HepG2 (cell line): ENCODE results near the gene DMKN. TPM values are rescaled to one million over a fixed set of nuclear protein-coding genes. Genes with fewer than 3 reads are reported as not detected.

ENCODE experiments used
- CEBPG ChIP-seq: IDR thresholded peaks from 2 replicates; pipeline ENCODE4 v1.6.1; 2016
- NR0B2 ChIP-seq: sonication (generic); formaldehyde crosslinking; IDR thresholded peaks from 2 replicates; pipeline ENCODE4 v1.4.0; 2020; ENCODE audit warnings: mild to moderate bottlenecking, missing genetic modification reagents
- NR3C1 ChIP-seq: sonication (generic); formaldehyde crosslinking; IDR thresholded peaks from 2 replicates; pipeline ENCODE4 v1.4.0; 2020; ENCODE audit warnings: missing genetic modification reagents
- RERE ChIP-seq: IDR thresholded peaks from 2 replicates; pipeline ENCODE4 v1.6.1; 2016; ENCODE audit warnings: low read depth, missing genetic modification reagents, missing compliant biosample characterization
- RNF2 ChIP-seq: fragments of 450-650 bp; conservative IDR thresholded peaks from 2 replicates; pipeline ENCODE4 v1.6.1; 2016; ENCODE audit warnings: low read depth
- TBX2 ChIP-seq: sonication (generic); formaldehyde crosslinking; IDR thresholded peaks from 2 replicates; pipeline ENCODE4 v1.5.0; 2020; ENCODE audit warnings: missing genetic modification reagents, mild to moderate bottlenecking, borderline replicate concordance
- ZBTB20 ChIP-seq: sonication (generic); formaldehyde crosslinking; IDR thresholded peaks from 2 replicates; pipeline ENCODE4 v1.8.1; 2023; ENCODE audit warnings: missing genetic modification reagents, low read depth, mild to moderate bottlenecking, borderline replicate concordance
- ZFP62 ChIP-seq: sonication (generic); formaldehyde crosslinking; IDR thresholded peaks from 2 replicates; pipeline ENCODE4 v1.4.0; 2020; ENCODE audit warnings: missing genetic modification reagents
- ZNF598 ChIP-seq: sonication (generic); formaldehyde crosslinking; IDR thresholded peaks from 2 replicates; pipeline ENCODE4 v1.5.1; 2020; ENCODE audit warnings: mild to moderate bottlenecking, missing genetic modification reagents, borderline replicate concordance
- ZNF883 ChIP-seq: sonication (generic); formaldehyde crosslinking; IDR thresholded peaks from 2 replicates; pipeline ENCODE4 v1.5.1; 2020; ENCODE audit warnings: mild to moderate bottlenecking, missing genetic modification reagents; ENCODE audit errors: not compliant biosample characterization
- polyA plus RNA-seq, 8 experiments: library from polyadenylated mRNA; depleted of rRNA in 3 of 8; stranded (reverse) in 7 of 8; unstranded in 1 of 8; fragments of >200 nt; fragmentation: Illumina TruSeq in 4 of 8; extraction: Trizol in 4 of 8; gene quantifications; 2 replicates each; pipeline versions ENCODE4 v1.2.1 to v1.2.3, GENCODE V29; 2011 to 2016; ENCODE audit warnings: low read depth in 4 of 8, missing spikeins in 1 of 8, mixed read lengths in 1 of 8; ENCODE audit not compliant: insufficient read depth in 1 of 8
- total RNA-seq, 5 experiments: library from RNA; depleted of rRNA; stranded (reverse); fragments of >200 nt; fragmentation: Illumina TruSeq; extraction: Trizol; gene quantifications; 2 replicates each; pipeline ENCODE4 v1.2.3, GENCODE V29; 2016; ENCODE audit warnings: low read depth in 1 of 5
- TF ChIP-seq, protein P1 (sequence below): sonication (generic); formaldehyde crosslinking; IDR thresholded peaks from 2 replicates; pipeline ENCODE4 v1.8.1; 2023; ENCODE audit warnings: mild to moderate bottlenecking, missing genetic modification reagents, borderline replicate concordance
- TF ChIP-seq, protein P2 (sequence below): sonication (generic); formaldehyde crosslinking; conservative IDR thresholded peaks from 2 replicates; pipeline ENCODE4 v1.8.0; 2022; ENCODE audit warnings: low read depth, missing genetic modification reagents
- TF ChIP-seq, protein P3 (sequence below): sonication (generic); formaldehyde crosslinking; IDR thresholded peaks from 2 replicates; pipeline ENCODE4 v1.8.0; 2022; ENCODE audit warnings: mild to moderate bottlenecking, missing genetic modification reagents, borderline replicate concordance

The DMKN gene
- total and polyA plus RNA-seq, 2 of the 13 experiments (the other 11 are each of a cell fraction or from before 2014, with no cell fraction given): 50.8 to 57.1 TPM

DNA sequence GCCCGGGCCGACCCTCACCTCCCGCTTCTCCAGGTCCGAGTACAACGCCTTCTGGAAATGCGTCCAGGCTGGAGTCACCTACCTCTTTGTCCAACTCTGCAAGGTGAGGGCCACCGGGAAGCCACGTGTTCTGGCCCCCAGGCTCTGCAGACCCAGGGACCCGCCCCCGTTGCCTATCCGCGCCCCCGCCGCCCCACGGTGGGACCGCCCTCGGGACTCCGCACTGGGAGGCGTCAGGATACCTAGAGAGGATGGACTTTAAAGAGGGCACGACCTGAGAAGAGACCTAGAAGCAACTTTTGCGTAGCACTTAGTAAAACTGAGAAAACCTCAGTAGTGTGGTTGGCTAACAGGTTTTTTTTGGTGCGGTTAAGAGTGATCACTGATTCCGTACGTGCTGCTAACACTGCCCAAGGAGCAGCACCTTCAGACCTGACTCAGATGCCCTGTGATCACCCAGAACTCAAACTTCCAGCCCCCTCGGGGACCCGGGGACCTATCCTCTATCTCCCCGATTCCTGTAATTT lies 32.5 kb upstream of the DMKN start (continued):
- TF ChIP-seq RERE (CRISPR knock-in tag) (no peak), ZBTB20 (CRISPR knock-in tag) (no peak), ZNF598 (no peak; the same call in 1 of the 2 replicates), CEBPG (CRISPR knock-in tag) (no peak), NR3C1 (CRISPR knock-in tag) (no peak), ZNF883 (CRISPR knock-in tag) (no peak), TBX2 (CRISPR knock-in tag) (no peak; the same call in none of the 2 replicates), ZFP62 (no peak), NR0B2 (CRISPR knock-in tag) (no peak), RNF2 (no peak)
- TF ChIP-seq, protein P1, sequence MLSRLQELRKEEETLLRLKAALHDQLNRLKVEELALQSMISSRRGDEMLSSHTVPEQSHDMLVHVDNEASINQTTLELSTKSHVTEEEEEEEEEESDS (CRISPR knock-in tag): no peak
- TF ChIP-seq, protein P2, sequence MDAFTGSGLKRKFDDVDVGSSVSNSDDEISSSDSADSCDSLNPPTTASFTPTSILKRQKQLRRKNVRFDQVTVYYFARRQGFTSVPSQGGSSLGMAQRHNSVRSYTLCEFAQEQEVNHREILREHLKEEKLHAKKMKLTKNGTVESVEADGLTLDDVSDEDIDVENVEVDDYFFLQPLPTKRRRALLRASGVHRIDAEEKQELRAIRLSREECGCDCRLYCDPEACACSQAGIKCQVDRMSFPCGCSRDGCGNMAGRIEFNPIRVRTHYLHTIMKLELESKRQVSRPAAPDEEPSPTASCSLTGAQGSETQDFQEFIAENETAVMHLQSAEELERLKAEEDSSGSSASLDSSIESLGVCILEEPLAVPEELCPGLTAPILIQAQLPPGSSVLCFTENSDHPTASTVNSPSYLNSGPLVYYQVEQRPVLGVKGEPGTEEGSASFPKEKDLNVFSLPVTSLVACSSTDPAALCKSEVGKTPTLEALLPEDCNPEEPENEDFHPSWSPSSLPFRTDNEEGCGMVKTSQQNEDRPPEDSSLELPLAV (CRISPR knock-in tag): no peak
- TF ChIP-seq, protein P3, sequence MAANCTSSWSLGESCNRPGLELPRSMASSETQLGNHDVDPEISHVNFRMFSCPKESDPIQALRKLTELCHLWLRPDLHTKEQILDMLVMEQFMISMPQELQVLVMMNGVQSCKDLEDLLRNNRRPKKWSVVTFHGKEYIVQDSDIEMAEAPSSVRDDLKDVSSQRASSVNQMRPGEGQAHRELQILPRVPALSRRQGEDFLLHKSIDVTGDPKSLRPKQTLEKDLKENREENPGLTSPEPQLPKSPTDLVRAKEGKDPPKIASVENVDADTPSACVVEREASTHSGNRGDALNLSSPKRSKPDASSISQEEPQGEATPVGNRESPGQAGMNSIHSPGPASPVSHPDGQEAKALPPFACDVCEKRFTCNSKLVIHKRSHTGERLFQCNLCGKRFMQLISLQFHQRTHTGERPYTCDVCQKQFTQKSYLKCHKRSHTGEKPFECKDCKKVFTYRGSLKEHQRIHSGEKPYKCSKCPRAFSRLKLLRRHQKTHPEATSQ (CRISPR knock-in tag): no peak
